Left lung (tissue), 10 donors: ENCODE measurements around the gene PXN. TPM values are rescaled to one million over a fixed set of nuclear protein-coding genes. Genes with fewer than 3 reads are reported as not detected.
"Not testable (repeated sequence)": the region's sequence is repeated elsewhere in the genome, so short reads cannot be mapped to it uniquely, and the experiment has no call there.

ENCODE experiments used
- ATAC-seq: fragments of 200-7000 bp; cut with Tn5 transposase; one replicate; pipeline ENCODE4 v1.9.1; 2020; ENCODE audit warnings: moderate library complexity
- DNase-seq, 4 donors: peaks; one replicate each; pipeline ENCODE4 v3.0.0-alpha.2; 2013 to 2020
- H3K27ac ChIP-seq, 2 donors: fragments of 200-600 bp; sonication (generic) in 1 of 2; one replicate each; pipeline versions ENCODE4 v1.5.0 to v1.8.0; 2020 to 2021
- H3K27me3 ChIP-seq, 2 donors: fragments of 200-600 bp; sonication (generic) in 1 of 2; one replicate each; pipeline versions ENCODE4 v1.5.0 to v1.8.0; 2020 to 2021
- H3K36me3 ChIP-seq, 2 donors: fragments of 200-600 bp; sonication (generic) in 1 of 2; one replicate each; pipeline versions ENCODE4 v1.5.0 to v1.8.0; 2020 to 2021
- H3K4me1 ChIP-seq, 2 donors: fragments of 200-600 bp; one replicate each; pipeline ENCODE4 v1.8.0; 2021
- H3K4me3 ChIP-seq, 2 donors: fragments of 200-600 bp; sonication (generic) in 1 of 2; one replicate each; pipeline versions ENCODE4 v1.5.0 to v1.8.0; 2020 to 2021; ENCODE audit warnings: mild to moderate bottlenecking in 1 of 2
- H3K9me3 ChIP-seq, 2 donors: fragments of 200-600 bp; sonication (generic) in 1 of 2; one replicate each; pipeline versions ENCODE4 v1.5.0 to v1.8.0; 2020 to 2021
- intact Hi-C, 2 donors: fragments of 100-400 bp; cut with DNase I; formaldehyde crosslinking; loops; one replicate each; pipeline versions ENCODE4 v1.11.2 to v1.14.2; 2022
- polyA plus RNA-seq, 6 donors: library from polyadenylated mRNA; unstranded; fragments of 120-200 nt; gene quantifications; one replicate each; pipeline ENCODE4 v1.2.1, GENCODE V29; 2013; ENCODE audit not compliant: insufficient read length in 6 of 6
- total RNA-seq, 2 donors: library from RNA; stranded (reverse); fragmentation: NEBNext Ultra II Directional; extraction: Animal tissue kit (Norgen Biotek cat#: 25700); gene quantifications; one replicate each; pipeline ENCODE4 v1.2.1, GENCODE V29; 2021
- TF ChIP-seq, protein P1 (sequence below), 2 donors: fragments of 200-600 bp; sonication (generic) in 1 of 2; IDR thresholded peaks; one replicate each; pipeline versions ENCODE4 v1.5.0 to v1.8.0; 2021; ENCODE audit warnings: antibody characterized with exemption in 2 of 2
- donor health status: DM: no; HTN: yes; CAD: no.
- donor health status: DM: no; HTN: no; CAD: no.

Gene PXN
- total and polyA plus RNA-seq, 8 donors: 56.5 to 111 (median 64.4) TPM

DNA sequence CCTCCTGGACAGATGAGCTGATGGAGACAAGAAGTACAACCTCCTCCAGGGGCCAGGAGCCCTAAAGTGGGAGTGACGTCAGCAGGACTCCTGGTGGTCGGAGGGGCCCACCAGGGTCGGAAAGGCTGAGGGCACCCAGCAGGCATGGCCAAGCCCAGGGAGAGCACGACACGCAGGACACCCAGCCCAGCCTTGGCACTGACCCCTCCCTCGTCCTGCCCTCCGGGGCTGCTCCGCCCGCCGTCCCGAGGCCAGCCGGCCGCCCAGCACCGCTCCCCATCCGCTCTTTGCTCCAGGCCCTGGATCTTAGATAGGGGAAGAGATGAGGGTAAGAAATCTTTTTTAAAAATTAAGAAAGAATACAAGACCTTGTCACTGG is 50.2 kb downstream of the PXN start:
- DNase-seq (no peak), ATAC-seq (no peak)
- intact Hi-C loops: no loop called here
- H3K27me3 ChIP-seq: no peaks in the 10 kb centered on the region
- TF ChIP-seq, protein P1, sequence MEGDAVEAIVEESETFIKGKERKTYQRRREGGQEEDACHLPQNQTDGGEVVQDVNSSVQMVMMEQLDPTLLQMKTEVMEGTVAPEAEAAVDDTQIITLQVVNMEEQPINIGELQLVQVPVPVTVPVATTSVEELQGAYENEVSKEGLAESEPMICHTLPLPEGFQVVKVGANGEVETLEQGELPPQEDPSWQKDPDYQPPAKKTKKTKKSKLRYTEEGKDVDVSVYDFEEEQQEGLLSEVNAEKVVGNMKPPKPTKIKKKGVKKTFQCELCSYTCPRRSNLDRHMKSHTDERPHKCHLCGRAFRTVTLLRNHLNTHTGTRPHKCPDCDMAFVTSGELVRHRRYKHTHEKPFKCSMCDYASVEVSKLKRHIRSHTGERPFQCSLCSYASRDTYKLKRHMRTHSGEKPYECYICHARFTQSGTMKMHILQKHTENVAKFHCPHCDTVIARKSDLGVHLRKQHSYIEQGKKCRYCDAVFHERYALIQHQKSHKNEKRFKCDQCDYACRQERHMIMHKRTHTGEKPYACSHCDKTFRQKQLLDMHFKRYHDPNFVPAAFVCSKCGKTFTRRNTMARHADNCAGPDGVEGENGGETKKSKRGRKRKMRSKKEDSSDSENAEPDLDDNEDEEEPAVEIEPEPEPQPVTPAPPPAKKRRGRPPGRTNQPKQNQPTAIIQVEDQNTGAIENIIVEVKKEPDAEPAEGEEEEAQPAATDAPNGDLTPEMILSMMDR (IDR thresholded peaks at IDR 0.05): no peak
- H3K9me3 ChIP-seq: no peaks in the 10 kb centered on the region
- no peak overlapping the region for H3K27ac ChIP-seq
- H3K36me3 ChIP-seq: peaks cover 0 to 100% of the 10 kb centered on the region in 2 donors
- H3K4me1 ChIP-seq: peaks cover 0 to 6% of the 10 kb centered on the region in 2 donors
- H3K4me3 ChIP-seq: no peak overlapping the region

- H3K4me1 ChIP-seq: peaks cover 0 to 6% of the 10 kb centered on the region in 2 donors
- H3K27me3 ChIP-seq: no peaks in the 10 kb centered on the region
- peaks cover 0 to 100% of the 10 kb centered on the region in 2 donors for H3K36me3 ChIP-seq
- TF ChIP-seq, protein P1 (IDR thresholded peaks at IDR 0.05): no peak
- H3K27ac ChIP-seq: no peak overlapping the region
- DNase-seq (no peak), ATAC-seq (no peak)
- H3K4me3 ChIP-seq: no peak overlapping the region
- intact Hi-C loops: no loop called here
- H3K9me3 ChIP-seq: no peaks in the 10 kb centered on the region
Measured at GRCh38 chr12:120214626-120215356, 50.7 kb downstream of the PXN start.

DNA sequence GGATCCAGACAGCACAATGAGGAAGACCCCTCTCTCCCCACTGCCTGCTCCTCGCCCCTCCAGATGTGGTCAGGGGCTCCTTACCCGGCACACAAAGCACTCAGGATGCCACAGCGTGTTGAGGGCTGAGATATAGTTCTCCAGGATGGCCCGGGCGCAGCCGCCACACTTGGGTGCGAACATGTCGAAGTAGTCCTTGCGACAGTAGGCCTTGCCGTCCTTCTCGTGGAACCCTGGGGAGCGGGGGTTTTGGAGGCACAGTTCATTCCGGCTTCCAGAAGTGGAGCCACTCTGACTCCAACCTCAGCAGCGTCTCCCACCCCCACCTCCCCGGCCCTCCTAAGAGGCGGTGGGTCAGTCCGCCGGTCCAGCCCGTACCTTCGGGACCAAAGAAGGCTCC is 51.8 kb downstream of the PXN start:
- intact Hi-C loops: no loop called here
- DNase-seq (no peak), ATAC-seq (no peak)
- Histone ChIP-seq H3K4me3 (no peak overlapping the region), H3K27me3 (no peaks in the 10 kb centered on the region), H3K9me3 (no peaks in the 10 kb centered on the region), H3K27ac (no peak overlapping the region), H3K36me3 (peaks cover 0 to 99% of the 10 kb centered on the region in 2 donors), H3K4me1 (peaks cover 0 to 6% of the 10 kb centered on the region in 2 donors)
- TF ChIP-seq, protein P1 (IDR thresholded peaks at IDR 0.05): no peak

DNA sequence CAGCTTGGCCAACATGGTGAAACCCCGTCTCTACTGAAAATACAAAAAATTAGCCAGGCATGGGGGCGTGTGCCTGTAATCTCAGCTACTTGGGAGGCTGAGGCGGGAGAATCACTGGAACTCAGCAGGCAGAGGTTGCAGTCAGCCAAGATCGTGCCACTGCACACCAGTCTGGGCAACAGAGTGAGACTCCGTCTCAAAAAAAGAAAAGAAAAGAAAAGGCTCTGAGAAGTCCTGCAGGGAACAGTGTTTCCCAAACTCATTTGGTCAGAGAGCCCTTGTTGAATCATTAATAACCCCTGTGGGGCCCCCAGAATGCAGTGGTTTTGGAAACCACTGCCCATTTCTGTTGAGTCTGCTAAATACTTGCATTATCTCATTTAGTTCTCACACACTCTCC is 52.3 kb downstream of the PXN start:
- DNase-seq, H3K27me3 ChIP-seq, H3K4me3 ChIP-seq, H3K4me1 ChIP-seq, ATAC-seq, H3K27ac ChIP-seq, intact Hi-C loops, H3K9me3 ChIP-seq: not testable (repeated sequence)
- H3K36me3 ChIP-seq: peaks cover 0 to 93% of the 10 kb centered on the region in 2 donors

GRCh38 chr12:120212301-120212700 is 53.2 kb downstream of the PXN start:
- H3K27me3 ChIP-seq: no peaks in the 10 kb centered on the region
- no peak for ATAC-seq
- peaks cover 0 to 2% of the 10 kb centered on the region in 2 donors for H3K4me1 ChIP-seq
- H3K9me3 ChIP-seq: no peaks in the 10 kb centered on the region
- H3K4me3 ChIP-seq: no peak overlapping the region
- intact Hi-C loops: no loop called here
- no peak for DNase-seq
- TF ChIP-seq, protein P1 (IDR thresholded peaks at IDR 0.05): no peak
- no peak overlapping the region for H3K27ac ChIP-seq
- peaks cover 0 to 92% of the 10 kb centered on the region in 2 donors for H3K36me3 ChIP-seq

- TF ChIP-seq, protein P1 (IDR thresholded peaks at IDR 0.05): no peak
- no peak overlapping the region for H3K4me3 ChIP-seq
- H3K27me3 ChIP-seq: no peaks in the 10 kb centered on the region
- intact Hi-C loops: no loop called here
- H3K27ac ChIP-seq: no peak overlapping the region
- H3K36me3 ChIP-seq: peaks cover 0 to 92% of the 10 kb centered on the region in 2 donors
- H3K4me1 ChIP-seq: no peaks in the 10 kb centered on the region
- H3K9me3 ChIP-seq: no peaks in the 10 kb centered on the region
- DNase-seq (no peak), ATAC-seq (no peak)
Measured at GRCh38 chr12:120211904-120212283, 53.6 kb downstream of the PXN start.
